Pancreas (tissue), 10 donors: ENCODE data around the gene FKBP5. TPM values are rescaled to one million over a fixed set of nuclear protein-coding genes. Genes with fewer than 3 reads are reported as not detected.
A peak's percentile ranks its signal among the peaks of the same experiment; 100 is the strongest.

Experiments used
- ATAC-seq, 4 donors: fragments of 200-7000 bp; cut with Tn5 transposase; one replicate each; pipeline versions ENCODE4 v1.8.0 to v1.9.1; 2020; ENCODE audit warnings: mild to moderate bottlenecking in 4 of 4, moderate library complexity in 4 of 4
- DNase-seq, 6 donors: peaks; one replicate each; pipeline ENCODE4 v3.0.0-alpha.2; 2020
- FAIRE-seq: peaks from 2 replicates; lab custom pipeline; 2012; peaks lifted over from hg19 to GRCh38; lab: Jason Lieb, UNC
- H3K27ac ChIP-seq, 4 donors: fragments of 200-600 bp; sonication (generic); 1 replicate in 3 of 4; 2 replicates in 1 of 4; pipeline versions ENCODE4 v1.5.0 to v1.8.0; 2020
- H3K27me3 ChIP-seq, 4 donors: fragments of 200-600 bp; one replicate each; pipeline ENCODE4 v1.8.0; 2021
- H3K36me3 ChIP-seq, 3 donors: fragments of 200-600 bp; sonication (generic) in 1 of 3; one replicate each; pipeline versions ENCODE4 v1.5.0 to v1.8.0; 2020 to 2021
- H3K4me1 ChIP-seq, 3 donors: fragments of 200-600 bp; one replicate each; pipeline ENCODE4 v1.8.0; 2021
- H3K4me3 ChIP-seq, 4 donors: fragments of 200-600 bp; sonication (generic) in 2 of 4; one replicate each; pipeline versions ENCODE4 v1.5.0 to v1.8.0; 2020 to 2021
- H3K9me3 ChIP-seq, 4 donors: fragments of 200-600 bp; one replicate each; pipeline ENCODE4 v1.8.0; 2021
- CTCF ChIP-seq, 4 donors: fragments of 200-600 bp; sonication (generic) in 3 of 4; IDR thresholded peaks; one replicate each; pipeline versions ENCODE4 v1.5.0 to v1.8.0; 2021; ENCODE audit warnings: antibody characterized with exemption in 4 of 4
- WGBS, 2 donors: extraction: QIAGEN DNeasy Blood & Tissue Kit; methylation state at CpG; one replicate each; pipeline ENCODE4 v1.1.7; 2013; 5-methylcytosine and 5-hydroxymethylcytosine counted together
- intact Hi-C, 3 donors: fragments of 100-400 bp; cut with DNase I; formaldehyde crosslinking; loops; one replicate each; pipeline versions ENCODE4 v1.11.1 to v1.14.2; 2022
- polyA plus RNA-seq, 2 donors: library from polyadenylated mRNA; stranded (reverse); fragments of 200-250 nt; gene quantifications; one replicate each; pipeline ENCODE4 v1.2.3, GENCODE V29; 2013
- total RNA-seq, 6 donors: library from RNA; stranded (reverse); fragmentation: NEBNext Ultra II Directional in 4 of 6; extraction: Animal tissue kit (Norgen Biotek cat#: 25700) in 4 of 6; gene quantifications; one replicate each; pipeline versions ENCODE4 v1.2.1 to v1.2.4, GENCODE V29; 2021 to 2023
- donor health status: healthy with polysubstance abuse.
- donor health status: DM: no; HTN: no; CAD: no; lungs with moderate emphysema.
- donor health status: DM: no; HTN: no; CAD: no.
- donor health status: control.
- donor health status: control.
- donor health status: Bipolar disorder and iron deficiency.
- donor health status: DM: yes; HTN: yes; CAD: no.
- donor health status: DM: no; HTN: no; CAD: no.
- donor health status: DM: no; HTN: no; CAD: no.
- donor health status: DM: yes; HTN: yes; CAD: no.

FKBP5 gene
- total and polyA plus RNA-seq, 8 donors = 13.0 to 78.4 (median 50.3) TPM

- no peak for TF ChIP-seq CTCF (IDR thresholded peaks at IDR 0.05)
- H3K4me1 ChIP-seq = peaks cover 49 to 71% (median 71%) of the 10 kb centered on the region in 3 donors
- ATAC-seq (no peak), DNase-seq (peak in 1 of 6 donors; percentile 26), FAIRE-seq (no peak)
- no peaks in the 10 kb centered on the region for H3K9me3 ChIP-seq
- H3K36me3 ChIP-seq = no peaks in the 10 kb centered on the region
- intact Hi-C loops = no loop called here
- WGBS, 2 donors = 35 to 37% methylated on average over 15 of the region's 15 CpGs
- H3K4me3 ChIP-seq = peak overlapping the region in 2 of 4 donors; percentile 60 to 75
- peak overlapping the region; percentile 88 to 96 (median 92) for H3K27ac ChIP-seq
- no peaks in the 10 kb centered on the region for H3K27me3 ChIP-seq
Measured at GRCh38 chr6:35730745-35731413, 42.2 kb upstream of the FKBP5 start.

- no peaks in the 10 kb centered on the region for H3K36me3 ChIP-seq
- peak overlapping the region in 3 of 4 donors; percentile 93 to 99 (median 99) for H3K27ac ChIP-seq
- H3K9me3 ChIP-seq = no peaks in the 10 kb centered on the region
- FAIRE-seq (no peak), ATAC-seq (no peak), DNase-seq (no peak)
- H3K4me1 ChIP-seq = peaks cover 50 to 74% (median 72%) of the 10 kb centered on the region in 3 donors
- no peak overlapping the region for H3K4me3 ChIP-seq
- intact Hi-C loops = no loop called here
- no peak for TF ChIP-seq CTCF (IDR thresholded peaks at IDR 0.05)
- WGBS, 2 donors = 58 to 61% methylated on average over 2 of the region's 2 CpGs
- no peaks in the 10 kb centered on the region for H3K27me3 ChIP-seq
Measured at GRCh38 chr6:35729722-35730121, 41.0 kb upstream of the FKBP5 start.

- Histone ChIP-seq H3K36me3 (no peaks in the 10 kb centered on the region), H3K27ac (peak overlapping the region; percentile 93 to 99 (median 98)), H3K27me3 (no peaks in the 10 kb centered on the region), H3K9me3 (no peaks in the 10 kb centered on the region), H3K4me3 (peak overlapping the region in 2 of 4 donors; percentile 39 to 53), H3K4me1 (peaks cover 49 to 74% (median 74%) of the 10 kb centered on the region in 3 donors)
- no peak for ATAC-seq
- no peak for TF ChIP-seq CTCF (IDR thresholded peaks at IDR 0.05)
- DNase-seq = peak in 5 of 6 donors; percentile 48 to 76 (median 60)
- intact Hi-C loops = no loop called here
- 78% methylated on average over 12 of the region's 12 CpGs for WGBS, 2 donors
- FAIRE-seq = no peak
Measured at GRCh38 chr6:35728683-35729678, 40.3 kb upstream of the FKBP5 start.

GRCh38 chr6:35727935-35728682 is 39.4 kb upstream of the FKBP5 start:
- no peaks in the 10 kb centered on the region for H3K27me3 ChIP-seq
- H3K4me1 ChIP-seq = peaks cover 52 to 77% (median 70%) of the 10 kb centered on the region in 3 donors
- H3K27ac ChIP-seq = peak overlapping the region; percentile 93 to 99 (median 98)
- 1 to 2% methylated on average over 57 of the region's 57 CpGs for WGBS, 2 donors
- intact Hi-C loops = no loop called here
- ATAC-seq (peak; percentile 61 to 77 (median 70)), FAIRE-seq (no peak), DNase-seq (peak; percentile 93 to 98 (median 96))
- H3K4me3 ChIP-seq = peak overlapping the region; percentile 15 to 53 (median 29)
- no peaks in the 10 kb centered on the region for H3K9me3 ChIP-seq
- no peak for TF ChIP-seq CTCF (IDR thresholded peaks at IDR 0.05)
- no peaks in the 10 kb centered on the region for H3K36me3 ChIP-seq
